NCI-H1694 treated with DMSO at 0.1 percent for 48 hours (cell line): ENCODE measurements around the gene CD276.
"Not testable (repeated sequence)": the region's sequence is repeated elsewhere in the genome, so short reads cannot be mapped to it uniquely, and the experiment has no call there.

Source experiments
- DNase-seq: peaks from one replicate; lab custom pipeline; 2025; lab: John Stamatoyannopoulos, UW

CD276 gene

GRCh38 chr15:73683777-73684580 is at the start of gene CD276:
Gene CD276, plus strand, starts transcription at chr15:73684383. Its CDS starts 15,257 bp downstream, at chr15:73699640.
- no peak for DNase-seq

GRCh38 chr15:73637527-73637926 is 46.7 kb upstream of the CD276 start:
- DNase-seq = no peak

GRCh38 chr15:73639464-73639863 is 44.7 kb upstream of the CD276 start:
- DNase-seq = not testable (repeated sequence)

- DNase-seq = no peak
Measured at GRCh38 chr15:73647259-73648013, 36.7 kb upstream of the CD276 start.

- DNase-seq = no peak
Measured at GRCh38 chr15:73648014-73648295, 36.2 kb upstream of the CD276 start.

GRCh38 chr15:73650416-73651126 is 33.6 kb upstream of the CD276 start:
- DNase-seq = no peak

- DNase-seq = no peak
Measured at GRCh38 chr15:73654659-73655058, 29.5 kb upstream of the CD276 start.

GRCh38 chr15:73655724-73656123 is 28.5 kb upstream of the CD276 start:
- DNase-seq = no peak

GRCh38 chr15:73658645-73659044 is 25.5 kb upstream of the CD276 start:
- no peak for DNase-seq

- no peak for DNase-seq
Measured at GRCh38 chr15:73660455-73660854, 23.7 kb upstream of the CD276 start.

- DNase-seq = no peak
Measured at GRCh38 chr15:73674587-73674986, 9.6 kb upstream of the CD276 start.

GRCh38 chr15:73677146-73677607 is 7.0 kb upstream of the CD276 start:
- DNase-seq = peak; percentile 31

- no peak for DNase-seq
Measured at GRCh38 chr15:73677733-73678132, 6.5 kb upstream of the CD276 start.

- DNase-seq = no peak
Measured at GRCh38 chr15:73678498-73678897, 5.7 kb upstream of the CD276 start.

GRCh38 chr15:73679180-73679579 is 5.0 kb upstream of the CD276 start:
- DNase-seq = no peak

GRCh38 chr15:73679964-73680363 is 4.2 kb upstream of the CD276 start:
- no peak for DNase-seq

GRCh38 chr15:73680549-73680948 is 3.6 kb upstream of the CD276 start:
- no peak for DNase-seq

GRCh38 chr15:73681063-73681462 is 3.1 kb upstream of the CD276 start:
- no peak for DNase-seq

GRCh38 chr15:73681856-73682599 is 2.2 kb upstream of the CD276 start:
- DNase-seq = no peak

GRCh38 chr15:73682600-73683090 is 1.5 kb upstream of the CD276 start:
- DNase-seq = no peak

- DNase-seq = no peak
Measured at GRCh38 chr15:73683257-73683776, 866 bp upstream of the CD276 start.
